Lower lobe of right lung (tissue), 2 donors: ENCODE measurements around the gene RPS6KA2. TPM values are rescaled to one million over a fixed set of nuclear protein-coding genes. Genes with fewer than 3 reads are reported as not detected.
A peak's percentile ranks its signal among the peaks of the same experiment; 100 is the strongest.

Source experiments
- ATAC-seq, 2 donors: fragments of 200-7000 bp; cut with Tn5 transposase; one replicate each; pipeline ENCODE4 v1.9.1; 2020 to 2022; ENCODE audit warnings: mild to moderate bottlenecking in 2 of 2, moderate library complexity in 2 of 2
- DNase-seq: peaks from one replicate; pipeline ENCODE4 v3.0.0-alpha.2; 2020
- H3K27ac ChIP-seq: fragments of 200-600 bp; one replicate; pipeline ENCODE4 v1.8.0; 2022
- H3K27me3 ChIP-seq: fragments of 200-600 bp; one replicate; pipeline ENCODE4 v1.8.0; 2022; ENCODE audit warnings: low read depth
- H3K36me3 ChIP-seq: fragments of 200-600 bp; one replicate; pipeline ENCODE4 v1.8.0; 2022; ENCODE audit warnings: mild to moderate bottlenecking
- H3K4me1 ChIP-seq: fragments of 200-600 bp; one replicate; pipeline ENCODE4 v1.8.0; 2022
- H3K4me3 ChIP-seq: fragments of 200-600 bp; one replicate; pipeline ENCODE4 v1.8.0; 2022; ENCODE audit warnings: mild to moderate bottlenecking
- H3K9me3 ChIP-seq: fragments of 200-600 bp; one replicate; pipeline ENCODE4 v1.8.0; 2022
- intact Hi-C: fragments of 100-400 bp; cut with DNase I; formaldehyde crosslinking; loops from one replicate; pipeline ENCODE4 v1.11.0; 2022
- total RNA-seq: library from RNA; stranded (reverse); fragmentation: NEBNext Ultra II Directional; extraction: Animal tissue kit (Norgen Biotek cat#: 25700); gene quantifications from one replicate; pipeline ENCODE4 v1.2.1, GENCODE V29; 2021
- TF ChIP-seq, protein P1 (sequence below): fragments of 200-600 bp; IDR thresholded peaks from one replicate; pipeline ENCODE4 v1.8.0; 2022; ENCODE audit warnings: antibody characterized with exemption, mild to moderate bottlenecking
- donor health status: DM: no; HTN: yes; CAD: no; lungs with severe emphysema.

RPS6KA2 gene
- total RNA-seq, 1 donor from 2014 or later, result 102 TPM

DNA sequence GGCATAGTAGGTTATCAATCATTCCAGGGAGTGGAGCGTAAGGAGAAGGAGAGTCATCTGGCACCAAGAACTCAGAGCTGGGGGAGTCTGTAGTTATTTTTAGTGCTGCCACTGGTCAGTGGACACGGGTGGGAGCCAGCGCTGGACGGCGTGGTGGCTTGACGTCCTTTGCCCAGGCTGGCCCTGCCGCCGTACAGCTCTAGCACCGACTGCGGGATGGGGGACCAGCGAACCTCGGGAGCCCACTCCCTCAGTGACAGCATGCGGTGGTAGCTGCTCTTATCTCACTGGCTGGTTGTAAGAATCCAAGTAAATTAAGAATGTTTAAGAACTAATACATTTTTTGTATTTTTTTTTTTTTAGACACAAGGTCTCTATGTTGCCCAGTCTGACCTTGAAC lies 32.5 kb upstream of the RPS6KA2 start:
- Histone ChIP-seq H3K36me3 (no peaks in the 10 kb centered on the region), H3K9me3 (no peaks in the 10 kb centered on the region), H3K4me3 (no peak overlapping the region), H3K27me3 (no peaks in the 10 kb centered on the region), H3K4me1 (peaks cover 17% of the 10 kb centered on the region), H3K27ac (no peak overlapping the region)
- no peak for DNase-seq
- no peak for ATAC-seq
- intact Hi-C loops, result no loop called here
- TF ChIP-seq, protein P1, sequence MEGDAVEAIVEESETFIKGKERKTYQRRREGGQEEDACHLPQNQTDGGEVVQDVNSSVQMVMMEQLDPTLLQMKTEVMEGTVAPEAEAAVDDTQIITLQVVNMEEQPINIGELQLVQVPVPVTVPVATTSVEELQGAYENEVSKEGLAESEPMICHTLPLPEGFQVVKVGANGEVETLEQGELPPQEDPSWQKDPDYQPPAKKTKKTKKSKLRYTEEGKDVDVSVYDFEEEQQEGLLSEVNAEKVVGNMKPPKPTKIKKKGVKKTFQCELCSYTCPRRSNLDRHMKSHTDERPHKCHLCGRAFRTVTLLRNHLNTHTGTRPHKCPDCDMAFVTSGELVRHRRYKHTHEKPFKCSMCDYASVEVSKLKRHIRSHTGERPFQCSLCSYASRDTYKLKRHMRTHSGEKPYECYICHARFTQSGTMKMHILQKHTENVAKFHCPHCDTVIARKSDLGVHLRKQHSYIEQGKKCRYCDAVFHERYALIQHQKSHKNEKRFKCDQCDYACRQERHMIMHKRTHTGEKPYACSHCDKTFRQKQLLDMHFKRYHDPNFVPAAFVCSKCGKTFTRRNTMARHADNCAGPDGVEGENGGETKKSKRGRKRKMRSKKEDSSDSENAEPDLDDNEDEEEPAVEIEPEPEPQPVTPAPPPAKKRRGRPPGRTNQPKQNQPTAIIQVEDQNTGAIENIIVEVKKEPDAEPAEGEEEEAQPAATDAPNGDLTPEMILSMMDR, result no peak

DNA sequence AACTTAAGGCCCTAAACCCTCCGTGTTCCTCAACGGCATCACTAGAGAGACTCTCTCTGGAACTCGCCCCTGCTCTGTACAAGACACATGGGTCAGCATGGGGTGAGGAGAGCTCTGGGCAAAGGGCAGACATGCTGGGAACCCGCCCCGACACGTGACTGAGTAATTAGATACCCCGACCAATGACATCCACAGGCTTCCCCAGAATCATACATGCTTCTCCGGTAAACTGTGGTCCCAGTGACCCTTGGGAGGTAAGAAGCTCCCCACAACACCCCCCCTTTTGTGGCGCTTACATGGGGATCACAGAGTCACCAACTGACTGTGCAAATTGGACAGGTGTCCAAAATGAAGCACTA lies 31.7 kb upstream of the RPS6KA2 start:
- H3K27me3 ChIP-seq, result no peaks in the 10 kb centered on the region
- TF ChIP-seq, protein P1, result no peak
- intact Hi-C loops, result no loop called here
- no peak for DNase-seq
- no peak overlapping the region for H3K4me3 ChIP-seq
- H3K9me3 ChIP-seq, result no peaks in the 10 kb centered on the region
- H3K4me1 ChIP-seq, result peaks cover 12% of the 10 kb centered on the region
- ATAC-seq, result no peak
- no peaks in the 10 kb centered on the region for H3K36me3 ChIP-seq
- no peak overlapping the region for H3K27ac ChIP-seq

DNA sequence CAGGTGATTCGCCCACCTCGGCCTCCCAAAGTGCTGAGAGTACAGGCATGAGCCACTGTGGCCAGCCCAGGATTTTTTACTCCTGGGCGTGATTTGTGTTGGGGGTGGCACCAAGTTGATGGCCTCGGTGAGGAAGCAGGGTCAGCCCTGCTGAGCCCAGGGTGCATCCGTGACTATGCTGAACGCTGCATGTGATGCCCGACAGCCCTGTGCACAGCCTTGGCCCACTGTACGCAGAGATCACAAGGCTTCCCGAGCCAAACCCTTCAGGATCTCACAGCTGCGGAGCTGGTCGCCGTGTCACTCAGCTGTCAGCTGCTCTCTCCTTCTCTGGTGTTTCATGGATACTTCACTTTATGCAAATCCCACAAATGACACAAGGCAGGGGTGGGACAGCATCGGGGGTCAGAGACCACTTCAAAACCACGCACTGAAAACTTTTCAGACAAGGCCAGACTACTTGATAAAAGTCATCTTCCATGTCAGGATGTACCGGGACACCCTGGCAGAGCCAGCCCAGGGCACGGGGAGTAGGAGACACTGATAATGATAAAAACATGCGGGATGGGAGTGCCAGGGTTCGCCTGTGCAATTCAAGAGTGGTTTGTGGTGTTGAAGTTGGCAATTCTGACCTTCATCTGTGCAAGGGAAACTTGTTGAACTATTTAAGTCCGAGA lies 31.2 kb upstream of the RPS6KA2 start:
- intact Hi-C loops, result no loop called here
- TF ChIP-seq, protein P1, result no peak
- Histone ChIP-seq H3K27me3 (no peaks in the 10 kb centered on the region), H3K36me3 (no peaks in the 10 kb centered on the region), H3K9me3 (no peaks in the 10 kb centered on the region), H3K4me1 (peaks cover 7% of the 10 kb centered on the region), H3K27ac (no peak overlapping the region), H3K4me3 (no peak overlapping the region)
- DNase-seq (no peak), ATAC-seq (no peak)

- H3K9me3 ChIP-seq, result no peaks in the 10 kb centered on the region
- no peak overlapping the region for H3K4me3 ChIP-seq
- H3K36me3 ChIP-seq, result no peaks in the 10 kb centered on the region
- DNase-seq, result no peak
- TF ChIP-seq, protein P1, result no peak
- H3K27ac ChIP-seq, result no peak overlapping the region
- ATAC-seq, result no peak
- intact Hi-C loops, result no loop called here
- peaks cover 6% of the 10 kb centered on the region for H3K4me1 ChIP-seq
- no peaks in the 10 kb centered on the region for H3K27me3 ChIP-seq
These were observed 30.5 kb upstream of the RPS6KA2 start for GRCh38 chr6:166657531-166657930.

DNA sequence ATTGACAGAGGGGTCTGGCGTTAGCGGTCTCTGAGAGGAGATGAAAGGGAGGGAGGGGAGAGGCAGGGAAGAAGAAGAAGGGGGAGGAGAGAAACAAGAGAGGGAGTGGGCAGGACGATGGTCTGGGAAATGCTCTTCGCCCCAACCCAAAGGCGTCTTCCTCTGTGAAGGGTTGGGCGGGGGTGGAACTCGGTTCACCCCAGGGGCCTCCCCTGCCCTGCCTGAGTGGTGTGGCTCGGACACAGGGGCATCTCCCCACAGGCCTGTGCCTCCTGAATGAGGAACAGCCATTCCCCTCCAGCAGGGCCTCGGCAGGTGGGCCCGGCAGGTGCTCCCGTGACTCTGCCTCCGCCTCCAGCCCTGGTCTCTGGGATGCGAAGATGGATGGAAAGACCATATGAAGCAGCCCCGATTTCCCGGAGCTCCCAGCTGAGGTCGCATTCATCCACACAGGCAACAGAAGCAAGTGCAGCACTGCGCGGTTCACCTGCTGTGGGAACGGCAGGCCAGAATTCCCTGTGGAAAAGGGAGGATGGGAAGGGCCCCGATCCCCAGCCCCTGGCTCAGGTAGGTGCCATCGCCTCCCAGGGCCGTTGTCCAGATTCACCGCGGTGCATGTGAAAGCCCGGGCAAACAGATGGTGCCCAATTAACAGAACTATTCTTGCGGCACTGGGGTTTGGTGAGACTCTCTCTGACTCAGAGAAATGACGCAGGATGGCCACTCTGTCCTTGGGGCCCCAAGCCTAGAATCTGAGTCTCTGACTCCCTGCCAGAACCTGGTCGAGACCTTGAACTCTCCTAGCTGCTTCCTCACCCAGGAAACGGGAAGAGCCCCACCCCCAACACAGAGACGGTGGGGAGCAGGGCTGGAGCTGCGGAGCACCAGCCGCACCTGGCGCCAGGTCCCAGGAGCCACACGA lies 29.4 kb upstream of the RPS6KA2 start:
- ATAC-seq (peak; percentile 31 to 59), DNase-seq (no peak)
- Histone ChIP-seq H3K27me3 (no peaks in the 10 kb centered on the region), H3K4me1 (peaks cover 6% of the 10 kb centered on the region), H3K4me3 (no peak overlapping the region), H3K36me3 (no peaks in the 10 kb centered on the region), H3K27ac (no peak overlapping the region), H3K9me3 (no peaks in the 10 kb centered on the region)
- intact Hi-C loops, result no loop called here
- TF ChIP-seq, protein P1, result no peak
